IPS-18a (cell line): Measurements from ENCODE around the gene MYOZ3.

Experiments used
- H3K27ac ChIP-seq: one replicate; pipeline ENCODE4 v1.5.1; 2013; ENCODE audit warnings: low read length
- H3K27me3 ChIP-seq: one replicate; pipeline ENCODE4 v1.6.1; 2013; ENCODE audit warnings: mild to moderate bottlenecking, low read length; ENCODE audit not compliant: control insufficient read depth, insufficient read depth
- H3K36me3 ChIP-seq: one replicate; pipeline ENCODE4 v1.6.1; 2013; ENCODE audit warnings: low read depth, low read length; ENCODE audit not compliant: control insufficient read depth
- H3K4me1 ChIP-seq: one replicate; pipeline ENCODE4 v1.6.1; 2013; ENCODE audit warnings: low read depth, low read length; ENCODE audit not compliant: control insufficient read depth
- H3K4me3 ChIP-seq: one replicate; pipeline ENCODE4 v1.5.1; 2013; ENCODE audit warnings: low read length
- H3K9ac ChIP-seq: one replicate; pipeline ENCODE4 v1.6.1; 2013; ENCODE audit warnings: mild to moderate bottlenecking, low read length, moderate library complexity
- H3K9me3 ChIP-seq: one replicate; pipeline ENCODE4 v1.6.1; 2013; ENCODE audit warnings: low read depth, low read length; ENCODE audit not compliant: control insufficient read depth

Gene MYOZ3

GRCh38 chr5:150619359-150620230, 41.5 kb upstream of the MYOZ3 start:
- no peaks in the 10 kb centered on the region for H3K36me3 ChIP-seq
- no peak overlapping the region for H3K27ac ChIP-seq
- no peaks in the 10 kb centered on the region for H3K9me3 ChIP-seq
- H3K9ac ChIP-seq = no peak overlapping the region
- H3K4me3 ChIP-seq = no peak overlapping the region
- peaks cover 4% of the 10 kb centered on the region for H3K4me1 ChIP-seq
- H3K27me3 ChIP-seq = peaks cover 17% of the 10 kb centered on the region

- H3K9me3 ChIP-seq = no peaks in the 10 kb centered on the region
- H3K27ac ChIP-seq = no peak overlapping the region
- no peak overlapping the region for H3K4me3 ChIP-seq
- no peaks in the 10 kb centered on the region for H3K36me3 ChIP-seq
- H3K27me3 ChIP-seq = peaks cover 32% of the 10 kb centered on the region
- H3K4me1 ChIP-seq = no peaks in the 10 kb centered on the region
- H3K9ac ChIP-seq = no peak overlapping the region
These were observed 39.8 kb upstream of the MYOZ3 start for GRCh38 chr5:150621301-150621700.

- no peak overlapping the region for H3K9ac ChIP-seq
- no peak overlapping the region for H3K27ac ChIP-seq
- no peak overlapping the region for H3K4me3 ChIP-seq
- H3K9me3 ChIP-seq = no peaks in the 10 kb centered on the region
- no peaks in the 10 kb centered on the region for H3K36me3 ChIP-seq
- H3K27me3 ChIP-seq = peaks cover 32% of the 10 kb centered on the region
- H3K4me1 ChIP-seq = no peaks in the 10 kb centered on the region
These were observed 38.9 kb upstream of the MYOZ3 start for GRCh38 chr5:150622157-150622556.

GRCh38 chr5:150623152-150623877, 37.7 kb upstream of the MYOZ3 start:
- H3K36me3 ChIP-seq = no peaks in the 10 kb centered on the region
- H3K9ac ChIP-seq = no peak overlapping the region
- H3K27ac ChIP-seq = no peak overlapping the region
- no peaks in the 10 kb centered on the region for H3K9me3 ChIP-seq
- H3K27me3 ChIP-seq = peaks cover 32% of the 10 kb centered on the region
- no peaks in the 10 kb centered on the region for H3K4me1 ChIP-seq
- no peak overlapping the region for H3K4me3 ChIP-seq

GRCh38 chr5:150623878-150624216, 37.2 kb upstream of the MYOZ3 start:
- no peaks in the 10 kb centered on the region for H3K9me3 ChIP-seq
- H3K4me3 ChIP-seq = no peak overlapping the region
- no peak overlapping the region for H3K9ac ChIP-seq
- no peak overlapping the region for H3K27ac ChIP-seq
- peaks cover 32% of the 10 kb centered on the region for H3K27me3 ChIP-seq
- H3K4me1 ChIP-seq = no peaks in the 10 kb centered on the region
- H3K36me3 ChIP-seq = no peaks in the 10 kb centered on the region

- Histone ChIP-seq H3K4me1 (no peaks in the 10 kb centered on the region), H3K36me3 (no peaks in the 10 kb centered on the region), H3K4me3 (peak overlapping the region; percentile 50), H3K9me3 (no peaks in the 10 kb centered on the region), H3K27me3 (peaks cover 32% of the 10 kb centered on the region), H3K9ac (no peak overlapping the region), H3K27ac (no peak overlapping the region)
These were observed 36.5 kb upstream of the MYOZ3 start for GRCh38 chr5:150624334-150625163.

GRCh38 chr5:150625164-150625535, 35.9 kb upstream of the MYOZ3 start:
- H3K27me3 ChIP-seq = peaks cover 32% of the 10 kb centered on the region
- no peaks in the 10 kb centered on the region for H3K4me1 ChIP-seq
- H3K36me3 ChIP-seq = no peaks in the 10 kb centered on the region
- no peak overlapping the region for H3K9ac ChIP-seq
- H3K9me3 ChIP-seq = no peaks in the 10 kb centered on the region
- peak overlapping the region; percentile 50 for H3K4me3 ChIP-seq
- H3K27ac ChIP-seq = no peak overlapping the region

- Histone ChIP-seq H3K9ac (no peak overlapping the region), H3K36me3 (no peaks in the 10 kb centered on the region), H3K4me1 (no peaks in the 10 kb centered on the region), H3K27me3 (peaks cover 32% of the 10 kb centered on the region), H3K4me3 (no peak overlapping the region), H3K27ac (no peak overlapping the region), H3K9me3 (no peaks in the 10 kb centered on the region)
These were observed 35.0 kb upstream of the MYOZ3 start for GRCh38 chr5:150625831-150626746.

- no peak overlapping the region for H3K9ac ChIP-seq
- H3K36me3 ChIP-seq = no peaks in the 10 kb centered on the region
- H3K27me3 ChIP-seq = peaks cover 32% of the 10 kb centered on the region
- H3K9me3 ChIP-seq = no peaks in the 10 kb centered on the region
- no peaks in the 10 kb centered on the region for H3K4me1 ChIP-seq
- H3K27ac ChIP-seq = no peak overlapping the region
- H3K4me3 ChIP-seq = no peak overlapping the region
These were observed 34.2 kb upstream of the MYOZ3 start for GRCh38 chr5:150626853-150627276.

- Histone ChIP-seq H3K9me3 (no peaks in the 10 kb centered on the region), H3K27me3 (peaks cover 29% of the 10 kb centered on the region), H3K4me1 (no peaks in the 10 kb centered on the region), H3K9ac (no peak overlapping the region), H3K27ac (no peak overlapping the region), H3K36me3 (no peaks in the 10 kb centered on the region), H3K4me3 (no peak overlapping the region)
These were observed 33.1 kb upstream of the MYOZ3 start for GRCh38 chr5:150627731-150628545.
